Activated CD8-positive, alpha-beta T cell treated with anti-CD3 and anti-CD28 coated beads for 36 hours (primary cell): ENCODE data around the gene CCDC43. TPM values are rescaled to one million over a fixed set of nuclear protein-coding genes. Genes with fewer than 3 reads are reported as not detected.

Experiments
- ATAC-seq: fragments of 200-7000 bp; cut with Tn5 transposase; one replicate; pipeline ENCODE4 v1.10.0; 2021; ENCODE audit warnings: mild to moderate bottlenecking, moderate library complexity
- CTCF ChIA-PET: fragments of 350-600 bp; sonication (Branson Sonifier 250); formaldehyde crosslinking; loops from one replicate; lab custom pipeline; 2021; ENCODE audit warnings: antibody characterized with exemption; lab: Charles Lee
- POLR2A ChIA-PET: fragments of 350-600 bp; sonication (Branson Sonifier 250); formaldehyde crosslinking; loops from one replicate; lab custom pipeline; 2021; ENCODE audit warnings: antibody characterized with exemption; lab: Charles Lee
- DNase-seq: peaks from one replicate; pipeline ENCODE4 v3.0.0-alpha.2; 2020
- H3K27ac Mint-ChIP-seq: one replicate; pipeline ENCODE4 v1.8.0; 2021; ENCODE audit warnings: mild to moderate bottlenecking, mixed read lengths
- H3K27me3 Mint-ChIP-seq: one replicate; pipeline ENCODE4 v1.8.0; 2021; ENCODE audit warnings: mixed read lengths
- H3K36me3 Mint-ChIP-seq: one replicate; pipeline ENCODE4 v1.8.0; 2021; ENCODE audit warnings: low read depth, mixed read lengths
- H3K4me1 Mint-ChIP-seq: one replicate; pipeline ENCODE4 v1.8.0; 2021; ENCODE audit warnings: low read depth, mixed read lengths
- H3K4me3 Mint-ChIP-seq: one replicate; pipeline ENCODE4 v1.8.0; 2021; ENCODE audit warnings: mild to moderate bottlenecking, moderate library complexity, mixed read lengths
- H3K9me3 Mint-ChIP-seq: one replicate; pipeline ENCODE4 v1.8.0; 2021; ENCODE audit warnings: mixed read lengths
- intact Hi-C: fragments of 100-400 bp; cut with micrococcal nuclease; formaldehyde crosslinking; loops from one replicate; pipeline ENCODE4 v1.10.0; 2022
- total RNA-seq, 2 experiments: library from RNA; stranded (reverse); gene quantifications; one replicate each; pipeline ENCODE4 v1.2.3, GENCODE V29; 2021
- TF ChIP-seq, protein P1 (sequence below): fragments of 200-600 bp; IDR thresholded peaks from one replicate; pipeline ENCODE4 v1.8.0; 2022; ENCODE audit warnings: antibody characterized with exemption, mild to moderate bottlenecking

CCDC43 gene
- total RNA-seq, 2 experiments from 2014 or later: 29.6 to 34.5 TPM

DNA sequence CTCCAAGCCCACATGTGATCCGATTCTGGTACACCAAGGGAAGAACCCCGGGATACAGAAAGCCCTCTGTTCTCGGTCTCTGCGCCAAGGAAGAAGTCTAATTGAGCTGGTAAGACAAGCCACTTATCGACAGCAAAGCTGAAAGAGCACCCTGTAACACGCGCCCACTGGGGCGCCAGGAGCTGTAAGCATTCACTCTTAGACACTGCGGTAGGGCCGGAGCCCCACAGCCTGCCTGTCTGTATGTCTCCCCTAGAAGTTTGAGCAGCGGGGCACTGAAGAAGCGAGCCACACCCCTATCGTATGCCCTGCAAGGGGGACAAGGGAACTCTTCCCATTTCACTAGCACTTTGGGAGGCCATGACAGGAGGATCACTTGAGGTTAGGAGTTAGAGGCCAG, 60.3 kb downstream of the CCDC43 start:
- Mint-ChIP-seq H3K27me3 (peaks cover 11% of the 10 kb centered on the region), H3K4me1 (no peaks in the 10 kb centered on the region), H3K36me3 (no peaks in the 10 kb centered on the region), H3K27ac (no peak overlapping the region), H3K4me3 (no peak overlapping the region), H3K9me3 (no peaks in the 10 kb centered on the region)
- ChIA-PET POLR2A (interaction anchor here (1.0 kb wide), 1 partner anchor 60 kb away, joined by 3 read pairs; the partner anchor contains the start of gene CCDC43), CTCF (no interaction called here)
- TF ChIP-seq, protein P1, sequence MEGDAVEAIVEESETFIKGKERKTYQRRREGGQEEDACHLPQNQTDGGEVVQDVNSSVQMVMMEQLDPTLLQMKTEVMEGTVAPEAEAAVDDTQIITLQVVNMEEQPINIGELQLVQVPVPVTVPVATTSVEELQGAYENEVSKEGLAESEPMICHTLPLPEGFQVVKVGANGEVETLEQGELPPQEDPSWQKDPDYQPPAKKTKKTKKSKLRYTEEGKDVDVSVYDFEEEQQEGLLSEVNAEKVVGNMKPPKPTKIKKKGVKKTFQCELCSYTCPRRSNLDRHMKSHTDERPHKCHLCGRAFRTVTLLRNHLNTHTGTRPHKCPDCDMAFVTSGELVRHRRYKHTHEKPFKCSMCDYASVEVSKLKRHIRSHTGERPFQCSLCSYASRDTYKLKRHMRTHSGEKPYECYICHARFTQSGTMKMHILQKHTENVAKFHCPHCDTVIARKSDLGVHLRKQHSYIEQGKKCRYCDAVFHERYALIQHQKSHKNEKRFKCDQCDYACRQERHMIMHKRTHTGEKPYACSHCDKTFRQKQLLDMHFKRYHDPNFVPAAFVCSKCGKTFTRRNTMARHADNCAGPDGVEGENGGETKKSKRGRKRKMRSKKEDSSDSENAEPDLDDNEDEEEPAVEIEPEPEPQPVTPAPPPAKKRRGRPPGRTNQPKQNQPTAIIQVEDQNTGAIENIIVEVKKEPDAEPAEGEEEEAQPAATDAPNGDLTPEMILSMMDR: no peak
- DNase-seq (no peak), ATAC-seq (no peak)
- intact Hi-C loops: no loop called here

DNA sequence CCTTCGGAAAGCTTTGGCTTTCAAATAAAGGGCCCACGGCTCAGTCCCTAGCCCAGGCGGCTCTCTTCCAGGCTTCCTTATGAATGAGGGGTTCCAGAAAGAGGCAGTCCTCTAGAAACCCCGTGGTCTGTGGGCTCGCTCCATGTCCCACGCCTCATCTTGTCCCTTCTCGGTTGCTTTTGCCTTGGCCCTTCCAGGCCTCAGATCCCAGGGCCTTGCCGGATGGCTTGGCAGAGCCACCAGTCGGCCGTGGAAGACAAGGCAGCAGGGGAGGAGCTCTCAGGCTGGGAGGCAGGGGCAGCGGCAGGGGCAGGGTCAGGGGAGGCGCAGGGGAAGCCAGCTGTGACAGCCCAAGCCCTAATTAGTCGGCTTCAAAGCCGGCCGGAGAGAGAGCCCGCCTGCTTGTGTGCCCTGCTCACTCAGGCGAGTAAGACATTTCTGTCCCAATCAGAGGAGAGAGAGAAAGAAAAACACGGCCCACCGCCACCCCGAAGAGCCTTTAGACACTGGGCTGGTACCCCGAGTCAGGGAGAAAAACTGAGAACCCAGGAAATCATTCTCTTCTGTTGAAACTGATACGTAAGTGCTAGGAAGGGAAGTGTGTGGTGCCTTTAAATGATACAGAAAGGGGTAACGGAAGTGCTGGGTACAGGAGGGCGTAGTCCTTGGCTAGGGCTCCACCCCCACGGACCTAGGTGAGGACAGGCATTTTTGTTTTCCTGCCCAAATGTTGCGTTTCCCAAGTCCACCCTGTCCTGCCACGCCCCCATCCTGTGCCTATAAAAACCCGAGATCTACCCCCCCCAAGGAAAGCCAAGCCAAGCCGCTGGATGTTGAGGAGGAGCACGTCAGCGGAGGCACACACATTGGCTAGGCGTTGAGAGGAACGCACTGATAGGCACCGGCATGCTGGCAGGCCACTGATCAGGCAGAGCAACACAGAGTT, 61.1 kb downstream of the CCDC43 start:
- CTCF ChIA-PET: interaction anchor here (0.9 kb wide), 1 partner anchor 94 kb away, joined by 3 read pairs; no protein-coding TSS in a partner anchor
- H3K27me3 Mint-ChIP-seq: peaks cover 11% of the 10 kb centered on the region
- POLR2A ChIA-PET: no interaction called here
- no peaks in the 10 kb centered on the region for H3K9me3 Mint-ChIP-seq
- intact Hi-C loops: no loop called here
- no peak overlapping the region for H3K27ac Mint-ChIP-seq
- TF ChIP-seq, protein P1: no peak
- no peaks in the 10 kb centered on the region for H3K4me1 Mint-ChIP-seq
- H3K36me3 Mint-ChIP-seq: no peaks in the 10 kb centered on the region
- ATAC-seq (peak; percentile 47), DNase-seq (no peak)
- no peak overlapping the region for H3K4me3 Mint-ChIP-seq

DNA sequence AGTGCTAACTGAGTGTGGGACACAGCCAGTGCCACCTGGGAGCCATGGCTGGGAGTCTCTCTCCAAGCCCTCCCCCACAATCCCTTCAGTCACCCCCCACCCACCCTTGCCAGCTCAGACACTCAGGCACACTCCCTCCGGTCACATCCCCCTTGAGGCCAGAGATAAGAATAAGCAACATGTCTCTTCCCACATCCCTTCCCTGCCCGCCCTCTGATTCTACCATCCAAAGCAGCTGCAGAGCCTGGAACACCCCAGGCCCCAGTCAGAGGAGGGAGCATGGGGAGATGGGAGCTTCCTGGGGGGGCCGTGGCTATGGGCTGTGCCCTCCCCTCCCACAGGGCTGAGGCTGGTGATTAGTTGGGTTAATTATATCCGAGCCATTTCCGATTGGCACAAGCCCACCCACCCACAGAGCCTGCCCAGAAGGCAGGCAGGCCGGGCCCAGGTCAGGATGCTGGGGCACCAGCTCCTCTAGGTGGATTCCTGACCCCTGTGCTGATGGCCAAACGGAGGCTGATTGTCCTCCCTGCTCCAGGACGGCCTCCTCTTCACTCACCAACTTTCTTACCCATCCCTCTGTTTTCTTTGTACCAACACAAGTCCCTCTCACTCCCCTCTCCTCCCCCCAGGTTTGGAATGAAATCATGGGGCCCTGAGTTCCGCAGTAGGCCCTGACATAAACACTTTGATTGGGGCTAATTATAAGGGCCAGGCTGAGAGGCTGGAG, 61.9 kb downstream of the CCDC43 start:
- TF ChIP-seq, protein P1: no peak
- intact Hi-C loops: no loop called here
- no peak for DNase-seq
- ChIA-PET POLR2A (no interaction called here), CTCF (interaction anchor here (0.9 kb wide), 1 partner anchor 94 kb away, joined by 3 read pairs; no protein-coding TSS in a partner anchor)
- Mint-ChIP-seq H3K27ac (no peak overlapping the region), H3K9me3 (no peaks in the 10 kb centered on the region), H3K4me3 (no peak overlapping the region), H3K4me1 (no peaks in the 10 kb centered on the region), H3K27me3 (peaks cover 10% of the 10 kb centered on the region), H3K36me3 (no peaks in the 10 kb centered on the region)
- ATAC-seq: no peak

Other genes starting within 250 kb of the CCDC43 start
- 10 to 100 TPM; 34.0 to 36.8 TPM for gene GPATCH8, start 186.4 kb downstream of the CCDC43 start, total RNA-seq
- gene FZD2, start 132.3 kb downstream of the CCDC43 start, total RNA-seq: under 1 TPM; 0.16 to 0.22 TPM
- under 1 TPM; 0.16 to 0.25 TPM for gene MEIOC, start 33.3 kb downstream of the CCDC43 start, total RNA-seq
- gene DBF4B, start 18.9 kb upstream of the CCDC43 start, total RNA-seq: 10 to 100 TPM; 23.3 to 25.5 TPM
- gene ADAM11, start 69.2 kb upstream of the CCDC43 start, total RNA-seq: under 1 TPM; 0.07 to 0.27 TPM
- gene GJC1, start 140.5 kb upstream of the CCDC43 start, total RNA-seq: 1 to 10 TPM; 5.6 TPM
- gene HIGD1B, start 158.1 kb upstream of the CCDC43 start, total RNA-seq: not detected
- gene EFTUD2, start 209.7 kb upstream of the CCDC43 start, total RNA-seq: 100 to 1,000 TPM; 207 to 208 TPM
- gene GFAP, start 225.7 kb upstream of the CCDC43 start, total RNA-seq: not detected